K562 (cell line): Measurements from ENCODE around the gene SLC25A14. TPM values are rescaled to one million over a fixed set of nuclear protein-coding genes. Genes with fewer than 3 reads are reported as not detected.

Source experiments
- ATAC-seq: fragments of 200-7000 bp; cut with Tn5 transposase; 3 replicates; pipeline ENCODE4 v1.9.1; 2020; ENCODE audit warnings: moderate library complexity
- BruUV-seq: library from RNA; stranded (reverse); fragments of 400-500 nt; replicated peaks from 2 replicates; lab custom pipeline; 2021; lab: Mats Ljungman, UMichigan
- CTCF ChIA-PET: fragments of 300-600 bp; formaldehyde crosslinking; extraction: SDS; loops from one replicate; lab custom pipeline; 2021; ENCODE audit warnings: low intra/inter-chr PET ratio; lab: Yijun Ruan, JAX
- POLR2A ChIA-PET: fragments of 300-600, 350-650 bp; sonication (Branson Sonifier 250); formaldehyde crosslinking; extraction: SDS; loops from one replicate; lab custom pipeline; 2021; ENCODE audit warnings: antibody characterized with exemption, inconsistent platforms; lab: Yijun Ruan, JAX
- DNase-seq, 4 experiments: peaks; one replicate each; pipeline versions ENCODE4 v3.0.0 to v3.0.0-alpha.2; 2011 to 2018; ENCODE audit warnings: low spot score in 3 of 4, mixed read lengths in 3 of 4; ENCODE audit errors: extremely low read depth in 1 of 4
- FAIRE-seq: peaks from 2 replicates; lab custom pipeline; 2011; peaks lifted over from hg19 to GRCh38; lab: Jason Lieb, UNC
- H2AFZ ChIP-seq: 2 replicates; pipeline ENCODE4 v1.6.0; 2011; ENCODE audit warnings: low read depth, low read length, control low read depth, inconsistent platforms
- H3K27ac ChIP-seq: fragments of 200-600 bp; 3 replicates; pipeline ENCODE4 v1.8.0; 2011; ENCODE audit warnings: low read depth, mild to moderate bottlenecking, control low read depth, inconsistent platforms, low read length, moderate library complexity, mixed read lengths; ENCODE audit errors: extremely low read depth
- H3K27me3 ChIP-seq, 2 experiments: fragments of 300-600 bp in 1 of 2; 2 replicates in 1 of 2; 3 replicates in 1 of 2; pipeline versions ENCODE4 v1.6.0 to v1.8.0; 2011; ENCODE audit warnings: inconsistent platforms in 2 of 2, low read length in 2 of 2, mild to moderate bottlenecking in 1 of 2, mixed read lengths in 1 of 2, moderate library complexity in 1 of 2; ENCODE audit not compliant: control insufficient read depth in 2 of 2, insufficient read depth in 2 of 2
- H3K36me3 ChIP-seq: fragments of 300-600 bp; 3 replicates; pipeline ENCODE4 v1.8.0; 2011; ENCODE audit warnings: mild to moderate bottlenecking, low read length, inconsistent platforms; ENCODE audit not compliant: control insufficient read depth, insufficient read depth
- H3K4me1 ChIP-seq, 2 experiments: fragments of 200-600 bp in 1 of 2; replicated peaks in 1 of 2; 2 replicates in 1 of 2; 3 replicates in 1 of 2; pipeline versions ENCODE4 v1.5.1 to v1.8.0; 2011; ENCODE audit warnings: inconsistent platforms in 2 of 2, low read length in 2 of 2, mild to moderate bottlenecking in 1 of 2, mixed read lengths in 1 of 2, moderate library complexity in 1 of 2; ENCODE audit not compliant: control insufficient read depth in 2 of 2, insufficient read depth in 2 of 2
- H3K4me2 ChIP-seq: 2 replicates; pipeline ENCODE4 v1.6.1; 2011; ENCODE audit warnings: low read length, control low read depth, inconsistent platforms, mixed read lengths; ENCODE audit not compliant: insufficient read depth
- H3K4me3 ChIP-seq: fragments of 200-600 bp; sonication (generic), shearing (Covaris generic); 2 replicates; pipeline ENCODE4 v1.5.1; 2016; ENCODE audit warnings: control low read depth, inconsistent platforms
- H3K79me2 ChIP-seq: fragments of 200-600 bp; 3 replicates; pipeline ENCODE4 v1.8.0; 2011; ENCODE audit warnings: low read length, inconsistent platforms; ENCODE audit not compliant: control insufficient read depth, insufficient read depth
- H3K9ac ChIP-seq, 2 experiments: 2 replicates each; pipeline versions ENCODE4 v1.6.0 to v1.6.1; 2011; ENCODE audit warnings: low read depth in 2 of 2, low read length in 2 of 2, control low read depth in 1 of 2, inconsistent platforms in 1 of 2, mild to moderate bottlenecking in 1 of 2, mixed read lengths in 1 of 2; ENCODE audit not compliant: insufficient read depth in 1 of 2
- H3K9me1 ChIP-seq: one replicate; pipeline ENCODE4 v1.6.0; 2011; ENCODE audit warnings: inconsistent platforms, mild to moderate bottlenecking, low read length, moderate library complexity; ENCODE audit not compliant: control insufficient read depth, insufficient read depth
- H3K9me3 ChIP-seq: replicated peaks from 2 replicates; pipeline ENCODE4 v1.5.1; 2011; ENCODE audit warnings: low read depth, low read length, inconsistent platforms; ENCODE audit not compliant: control insufficient read depth, insufficient read depth
- H4K20me1 ChIP-seq: replicated peaks from 2 replicates; pipeline ENCODE4 v1.6.1; 2011; ENCODE audit warnings: low read length, inconsistent platforms, mixed read lengths; ENCODE audit not compliant: control insufficient read depth, insufficient read depth
- CTCFL ChIP-seq: IDR thresholded peaks from 2 replicates; pipeline ENCODE4 v1.6.1; 2011; ENCODE audit warnings: borderline replicate concordance, low read depth, mild to moderate bottlenecking, moderate library complexity, low read length; ENCODE audit not compliant: insufficient read depth, poor library complexity, severe bottlenecking
- HBP1 ChIP-seq: fragments of 450-650 bp; formaldehyde crosslinking; IDR thresholded peaks from 2 replicates; pipeline ENCODE4 v1.4.0; 2022; ENCODE audit warnings: missing genetic modification characterization
- HDAC8 ChIP-seq: fragments of 450-650 bp; IDR thresholded peaks from 2 replicates; pipeline ENCODE4 v1.6.1; 2016; ENCODE audit warnings: mild to moderate bottlenecking, missing genetic modification characterization, moderate library complexity, missing compliant biosample characterization
- HNRNPK ChIP-seq: fragments of 200-400 bp; formaldehyde crosslinking; IDR thresholded peaks from one replicate; pipeline ENCODE4 v1.6.1; 2018; ENCODE audit warnings: mild to moderate bottlenecking, low read depth, low read length; ENCODE audit not compliant: poor library complexity, severe bottlenecking
- MTA1 ChIP-seq: fragments of 450-650 bp; IDR thresholded peaks from 2 replicates; pipeline ENCODE4 v1.6.1; 2017; ENCODE audit warnings: borderline replicate concordance
- STAT6 ChIP-seq: sonication (generic); formaldehyde crosslinking; IDR thresholded peaks from 2 replicates; pipeline ENCODE4 v1.8.1; 2023; ENCODE audit warnings: mild to moderate bottlenecking, missing genetic modification reagents
- TEAD2 ChIP-seq: fragments of 450-650 bp; IDR thresholded peaks from 2 replicates; pipeline ENCODE4 v1.6.1; 2016; ENCODE audit warnings: missing genetic modification characterization, control low read depth, missing compliant biosample characterization
- ZNF384 ChIP-seq: IDR thresholded peaks from 2 replicates; pipeline ENCODE4 v1.6.1; 2012; ENCODE audit warnings: low read depth, low read length, improper control_type of control experiment
- ZNF398 ChIP-seq: fragments of 250-450 bp; sonication (Bioruptor Pico); IDR thresholded peaks from 2 replicates; pipeline ENCODE4 v1.8.0; 2021; ENCODE audit warnings: moderate library complexity, mild to moderate bottlenecking, inconsistent platforms
- ZNF586 ChIP-seq: fragments of 450-650 bp; formaldehyde crosslinking; conservative IDR thresholded peaks from 2 replicates; pipeline ENCODE4 v1.4.0; 2020; ENCODE audit warnings: mild to moderate bottlenecking, moderate library complexity
- ZZZ3 ChIP-seq: fragments of 450-650 bp; IDR thresholded peaks from 2 replicates; pipeline ENCODE4 v1.6.1; 2016; ENCODE audit warnings: antibody characterized with exemption, mild to moderate bottlenecking, moderate library complexity
- WGBS: fragments of 100-300 bp; shearing (Covaris generic); methylation state at CpG from one replicate; pipeline ENCODE4 v1.1.6; 2016; ENCODE audit warnings: low coverage, mixed read lengths; ENCODE audit not compliant: insufficient coverage; ENCODE audit errors: missing lambda C conversion rate; 5-methylcytosine and 5-hydroxymethylcytosine counted together
- in situ Hi-C: fragments of 300-500 bp; cut with MboI; formaldehyde crosslinking; loops from 4 replicates; pipeline ENCODE4 v1.15.0; 2018; ENCODE audit warnings: inconsistent platforms, mixed read lengths
- intact Hi-C: fragments of 100-400 bp; cut with micrococcal nuclease; formaldehyde crosslinking; loops from 2 replicates; pipeline ENCODE4 v1.14.2; 2022
- polyA plus RNA-seq, 8 experiments: library from polyadenylated mRNA; depleted of rRNA in 4 of 8; stranded (reverse) in 5 of 8; unstranded in 3 of 8; fragments of >200 nt; fragmentation: Nextera tagmentation in 2 of 8; fragmentation: Illumina TruSeq in 1 of 8; extraction: Ambion mirVana in 2 of 8; extraction: Trizol in 1 of 8; gene quantifications; 2 replicates each; pipeline versions ENCODE4 v1.2.1 to v1.2.3, GENCODE V29; 2011 to 2014; ENCODE audit warnings: inconsistent platforms in 1 of 8, missing spikeins in 1 of 8
- total RNA-seq, 7 experiments: library from RNA; depleted of rRNA in 6 of 7; stranded (reverse); fragments of >200 nt in 6 of 7; fragmentation: Illumina TruSeq in 2 of 7; extraction: Trizol in 2 of 7; gene quantifications; 2 replicates each; pipeline versions ENCODE4 v1.2.1 to v1.2.3, GENCODE V29; 2011 to 2021; ENCODE audit warnings: low replicate concordance in 1 of 7
- TF ChIP-seq, protein P1 (sequence below): IDR thresholded peaks from 2 replicates; pipeline ENCODE4 v1.6.1; 2012; ENCODE audit warnings: low read depth, low read length, improper control_type of control experiment, borderline replicate concordance

Gene SLC25A14
- total and polyA plus RNA-seq, 9 of the 15 experiments (the other 6 are each of a cell fraction or from before 2014, with no cell fraction given) = 9.5 to 33.3 (median 15.8) TPM

- Histone ChIP-seq H3K36me3 (no peaks in the 10 kb centered on the region), H3K9ac (peak overlapping the region; percentile 95 to 98; a peak in 3 of 4 replicates), H3K27me3 (no peaks in the 10 kb centered on the region), H2AFZ (peak overlapping the region; percentile 96), H4K20me1 (no peaks in the 10 kb centered on the region), H3K4me3 (peak overlapping the region; percentile 90), H3K27ac (no peak overlapping the region; the same call in 2 of the 3 replicates), H3K9me1 (no peaks in the 10 kb centered on the region), H3K9me3 (no peaks in the 10 kb centered on the region), H3K79me2 (no peaks in the 10 kb centered on the region), H3K4me1 (peaks cover 5 to 11% of the 10 kb centered on the region in 2 experiments; a peak in 3 of 5 replicates), H3K4me2 (peak overlapping the region; percentile 93)
- ATAC-seq = no peak
- BruUV-seq = TSS peak; percentile 64
- intact Hi-C loops (no loop called here), in situ Hi-C loops (no loop called here)
- 2% methylated on average over 9 of the region's 9 CpGs for WGBS
- FAIRE-seq = no peak
- DNase-seq = no peak
- TF ChIP-seq ZNF398 (CRISPR knock-in tag) (no peak), HDAC8 (no peak), ZNF384 (no peak), ZNF586 (CRISPR knock-in tag) (no peak), ZZZ3 (no peak), HNRNPK (no peak), TEAD2 (no peak), CTCFL (no peak), HBP1 (no peak), MTA1 (no peak), STAT6 (no peak)
- TF ChIP-seq, protein P1, sequence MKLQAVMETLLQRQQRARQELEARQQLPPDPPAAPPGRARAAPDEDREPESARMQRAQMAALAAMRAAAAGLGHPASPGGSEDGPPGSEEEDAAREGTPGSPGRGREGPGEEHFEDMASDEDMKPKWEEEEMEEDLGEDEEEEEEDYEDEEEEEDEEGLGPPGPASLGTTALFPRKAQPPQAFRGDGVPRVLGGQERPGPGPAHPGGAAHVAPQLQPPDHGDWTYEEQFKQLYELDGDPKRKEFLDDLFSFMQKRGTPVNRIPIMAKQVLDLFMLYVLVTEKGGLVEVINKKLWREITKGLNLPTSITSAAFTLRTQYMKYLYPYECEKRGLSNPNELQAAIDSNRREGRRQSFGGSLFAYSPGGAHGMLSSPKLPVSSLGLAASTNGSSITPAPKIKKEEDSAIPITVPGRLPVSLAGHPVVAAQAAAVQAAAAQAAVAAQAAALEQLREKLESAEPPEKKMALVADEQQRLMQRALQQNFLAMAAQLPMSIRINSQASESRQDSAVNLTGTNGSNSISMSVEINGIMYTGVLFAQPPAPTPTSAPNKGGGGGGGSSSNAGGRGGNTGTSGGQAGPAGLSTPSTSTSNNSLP = no peak
- CTCF ChIA-PET = no interaction called here
- POLR2A ChIA-PET = interaction anchor here (0.6 to 1.0 kb wide), 6 partner anchors 8 to 243 kb away, joined by 3 to 5 read pairs (median 3); no protein-coding TSS in a partner anchor
These were observed 552 bp downstream of the SLC25A14 start for GRCh38 chrX:130340271-130340670.
